ENCODE measurements around the gene TBX2.

Gene TBX2

GRCh38 chr17:61449707-61450640, 50.3 kb downstream of the TBX2 start:
- H3K27ac Mint-ChIP-seq, result no peak overlapping the region
- H3K27me3 Mint-ChIP-seq (ENCODE audit: low read depth), result peaks cover 56% of the 10 kb centered on the region
- H3K4me1 Mint-ChIP-seq (ENCODE audit: low read depth), result peaks cover 4% of the 10 kb centered on the region
- H3K9me3 Mint-ChIP-seq, result no peaks in the 10 kb centered on the region
- H3K36me3 Mint-ChIP-seq (ENCODE audit: low read depth), result peaks cover 2% of the 10 kb centered on the region
- no peak overlapping the region for H3K4me3 Mint-ChIP-seq

- Mint-ChIP-seq H3K27ac (peak overlapping the region; percentile 49), H3K4me1 (ENCODE audit: low read depth) (peaks cover 4% of the 10 kb centered on the region), H3K36me3 (ENCODE audit: low read depth) (peaks cover 2% of the 10 kb centered on the region), H3K27me3 (ENCODE audit: low read depth) (peaks cover 59% of the 10 kb centered on the region), H3K4me3 (no peak overlapping the region), H3K9me3 (no peaks in the 10 kb centered on the region)
These were observed 51.2 kb downstream of the TBX2 start for GRCh38 chr17:61450641-61451537.

GRCh38 chr17:61451538-61452300, 52.1 kb downstream of the TBX2 start:
- peaks cover 4% of the 10 kb centered on the region for H3K4me1 Mint-ChIP-seq (ENCODE audit: low read depth)
- no peaks in the 10 kb centered on the region for H3K9me3 Mint-ChIP-seq
- H3K27ac Mint-ChIP-seq, result no peak overlapping the region

GRCh38 chr17:61452301-61453290, 53.0 kb downstream of the TBX2 start, which contains the start of gene TBX4:
TSS of gene TBX4 (plus strand) at chr17:61452422. CDS start at chr17:61456491, 4,069 bp downstream.
- peaks cover 63% of the 10 kb centered on the region for H3K27me3 Mint-ChIP-seq (ENCODE audit: low read depth)
- H3K4me3 Mint-ChIP-seq, result no peak within 1 kb of the TSS
- no peak within 1 kb of the TSS for H3K27ac Mint-ChIP-seq
- peaks cover 4% of the 10 kb centered on the region for H3K36me3 Mint-ChIP-seq (ENCODE audit: low read depth)
- no peaks in the 10 kb centered on the region for H3K9me3 Mint-ChIP-seq
- peaks cover 8% of the 10 kb centered on the region for H3K4me1 Mint-ChIP-seq (ENCODE audit: low read depth)

More at GRCh38 chr17:61451538-61452300, 52.1 kb downstream of the TBX2 start:
- Mint-ChIP-seq H3K27me3 (ENCODE audit: low read depth) (peaks cover 57% of the 10 kb centered on the region), H3K4me3 (no peak overlapping the region), H3K36me3 (ENCODE audit: low read depth) (peaks cover 2% of the 10 kb centered on the region)

- Mint-ChIP-seq H3K27ac (peak overlapping the region; percentile 32), H3K27me3 (ENCODE audit: low read depth) (peaks cover 74% of the 10 kb centered on the region), H3K4me1 (ENCODE audit: low read depth) (peaks cover 8% of the 10 kb centered on the region), H3K9me3 (no peaks in the 10 kb centered on the region), H3K36me3 (ENCODE audit: low read depth) (peaks cover 4% of the 10 kb centered on the region), H3K4me3 (no peak overlapping the region)
These were observed 54.1 kb downstream of the TBX2 start for GRCh38 chr17:61453566-61454380.

GRCh38 chr17:61454381-61455323, 55.0 kb downstream of the TBX2 start:
- peaks cover 8% of the 10 kb centered on the region for H3K4me1 Mint-ChIP-seq (ENCODE audit: low read depth)
- peak overlapping the region; percentile 26 for H3K27ac Mint-ChIP-seq
- H3K27me3 Mint-ChIP-seq (ENCODE audit: low read depth), result peaks cover 83% of the 10 kb centered on the region
- H3K9me3 Mint-ChIP-seq, result no peaks in the 10 kb centered on the region
- no peak overlapping the region for H3K4me3 Mint-ChIP-seq
- peaks cover 4% of the 10 kb centered on the region for H3K36me3 Mint-ChIP-seq (ENCODE audit: low read depth)

- no peaks in the 10 kb centered on the region for H3K9me3 Mint-ChIP-seq
- peaks cover 84% of the 10 kb centered on the region for H3K27me3 Mint-ChIP-seq (ENCODE audit: low read depth)
- no peak overlapping the region for H3K4me3 Mint-ChIP-seq
- peaks cover 4% of the 10 kb centered on the region for H3K36me3 Mint-ChIP-seq (ENCODE audit: low read depth)
- H3K27ac Mint-ChIP-seq, result peak overlapping the region; percentile 26
- peaks cover 8% of the 10 kb centered on the region for H3K4me1 Mint-ChIP-seq (ENCODE audit: low read depth)
These were observed 55.8 kb downstream of the TBX2 start for GRCh38 chr17:61455324-61456060.

- no peak overlapping the region for H3K27ac Mint-ChIP-seq
- H3K36me3 Mint-ChIP-seq (ENCODE audit: low read depth), result peaks cover 2% of the 10 kb centered on the region
- peaks cover 8% of the 10 kb centered on the region for H3K4me1 Mint-ChIP-seq (ENCODE audit: low read depth)
- no peaks in the 10 kb centered on the region for H3K9me3 Mint-ChIP-seq
- H3K4me3 Mint-ChIP-seq, result no peak overlapping the region
- peaks cover 84% of the 10 kb centered on the region for H3K27me3 Mint-ChIP-seq (ENCODE audit: low read depth)
These were observed 56.5 kb downstream of the TBX2 start for GRCh38 chr17:61456061-61456681.

GRCh38 chr17:61456688-61457225, 57.1 kb downstream of the TBX2 start:
- Mint-ChIP-seq H3K27ac (no peak overlapping the region), H3K4me1 (ENCODE audit: low read depth) (peaks cover 8% of the 10 kb centered on the region), H3K36me3 (ENCODE audit: low read depth) (peaks cover 2% of the 10 kb centered on the region), H3K27me3 (ENCODE audit: low read depth) (peaks cover 88% of the 10 kb centered on the region), H3K4me3 (no peak overlapping the region), H3K9me3 (no peaks in the 10 kb centered on the region)

GRCh38 chr17:61457226-61457983, 57.8 kb downstream of the TBX2 start:
- peak overlapping the region; percentile 13 for H3K27ac Mint-ChIP-seq
- no peaks in the 10 kb centered on the region for H3K9me3 Mint-ChIP-seq
- peak overlapping the region; percentile 7 for H3K4me3 Mint-ChIP-seq
- peaks cover 2% of the 10 kb centered on the region for H3K36me3 Mint-ChIP-seq (ENCODE audit: low read depth)
- H3K27me3 Mint-ChIP-seq (ENCODE audit: low read depth), result peaks cover 94% of the 10 kb centered on the region
- H3K4me1 Mint-ChIP-seq (ENCODE audit: low read depth), result peaks cover 8% of the 10 kb centered on the region

Data from T-helper 1 cell treated with Interleukin-12 subunit alpha and Interleukin-12 subunit beta and Interleukin-4 antibody, amounts not matched to agents 30 μg/mL and 1 μg/mL, for 36 hours (primary cell).